Measurements from ENCODE around the gene LIM2.
"Not testable (repeated sequence)": the region's sequence is repeated elsewhere in the genome, so short reads cannot be mapped to it uniquely, and the experiment has no call there.

Gene LIM2, protein sequence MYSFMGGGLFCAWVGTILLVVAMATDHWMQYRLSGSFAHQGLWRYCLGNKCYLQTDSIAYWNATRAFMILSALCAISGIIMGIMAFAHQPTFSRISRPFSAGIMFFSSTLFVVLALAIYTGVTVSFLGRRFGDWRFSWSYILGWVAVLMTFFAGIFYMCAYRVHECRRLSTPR

GRCh38 chr19:51387924-51388389 is at the start of gene LIM2:
LIM2 (minus strand) TSS chr19:51387974; CDS start chr19:51387443, 531 bp downstream.
- no peak for DNase-seq (ENCODE audit: low spot score)

- DNase-seq (ENCODE audit: low spot score) = no peak
Measured at GRCh38 chr19:51434456-51434855, 46.7 kb upstream of the LIM2 start.

GRCh38 chr19:51433043-51433442 is 45.3 kb upstream of the LIM2 start:
- no peak for DNase-seq (ENCODE audit: low spot score)

DNA sequence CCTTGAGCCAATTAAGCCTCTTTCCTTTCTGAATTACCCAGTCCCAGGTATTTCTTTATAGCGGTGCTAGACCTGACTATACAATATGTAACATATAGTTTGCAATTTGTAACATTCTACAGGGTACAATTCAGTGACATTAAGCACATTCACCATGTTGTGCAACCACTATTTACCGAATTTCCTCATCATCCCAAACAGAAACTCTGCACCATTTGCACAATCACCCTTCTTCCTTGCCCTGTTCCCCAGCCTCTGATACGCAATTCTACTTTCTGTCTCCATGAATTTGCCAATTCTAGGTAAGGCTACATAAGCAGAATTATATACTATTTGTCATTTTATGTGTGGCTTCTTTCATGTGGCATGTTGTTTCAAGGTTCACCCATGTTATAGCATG is 43.4 kb upstream of the LIM2 start:
- no peak for DNase-seq (ENCODE audit: low spot score)

- DNase-seq (ENCODE audit: low spot score) = no peak
Measured at GRCh38 chr19:51430221-51430620, 42.4 kb upstream of the LIM2 start.

GRCh38 chr19:51427201-51427600 is 39.4 kb upstream of the LIM2 start:
- no peak for DNase-seq (ENCODE audit: low spot score)

GRCh38 chr19:51422053-51422448 is 34.3 kb upstream of the LIM2 start:
- DNase-seq (ENCODE audit: low spot score) = peak; percentile 93

DNA sequence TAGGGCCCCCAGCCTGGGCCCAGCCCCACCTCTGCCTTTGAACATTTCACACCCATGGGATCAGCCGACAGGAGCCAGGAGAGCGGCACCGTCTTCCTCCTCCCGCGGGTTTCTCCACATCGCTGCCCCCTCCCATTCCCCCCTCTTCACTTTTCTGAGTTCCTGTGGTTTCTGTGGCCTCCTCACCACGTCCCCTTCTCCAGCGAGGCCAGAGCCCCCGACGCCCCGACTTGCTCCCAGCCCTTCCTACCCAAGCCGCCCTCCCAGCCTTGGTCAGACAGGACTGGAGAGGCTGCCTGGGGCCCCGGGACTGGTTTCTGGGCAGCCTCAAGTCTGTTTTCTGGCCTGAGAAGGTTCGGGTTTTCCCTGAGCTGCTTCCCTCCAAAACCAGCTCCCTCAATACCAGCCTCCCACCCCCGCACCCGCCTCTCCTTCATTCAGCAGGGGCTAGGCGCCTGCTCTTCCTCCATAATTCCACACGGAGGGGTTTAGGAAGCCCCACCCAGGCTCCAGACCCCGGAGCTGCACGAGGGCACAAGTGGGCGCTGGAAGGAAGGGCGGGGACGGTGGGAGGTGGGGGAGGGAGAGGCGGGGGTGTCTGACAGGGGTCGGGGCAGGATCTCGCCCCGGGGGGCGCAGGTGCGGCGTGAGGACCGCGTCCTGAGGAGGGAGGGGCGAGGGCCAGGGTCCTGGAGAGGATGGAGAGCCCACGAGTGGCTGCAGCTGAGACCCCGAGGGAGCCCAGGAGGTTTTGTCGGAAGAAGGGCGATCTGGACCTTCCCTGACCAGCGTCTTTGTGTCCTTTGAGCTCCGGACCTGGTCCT is 33.7 kb upstream of the LIM2 start:
- no peak for DNase-seq (ENCODE audit: low spot score)

- not testable (repeated sequence) for DNase-seq (ENCODE audit: low spot score)
Measured at GRCh38 chr19:51420511-51420910, 32.7 kb upstream of the LIM2 start.

DNA sequence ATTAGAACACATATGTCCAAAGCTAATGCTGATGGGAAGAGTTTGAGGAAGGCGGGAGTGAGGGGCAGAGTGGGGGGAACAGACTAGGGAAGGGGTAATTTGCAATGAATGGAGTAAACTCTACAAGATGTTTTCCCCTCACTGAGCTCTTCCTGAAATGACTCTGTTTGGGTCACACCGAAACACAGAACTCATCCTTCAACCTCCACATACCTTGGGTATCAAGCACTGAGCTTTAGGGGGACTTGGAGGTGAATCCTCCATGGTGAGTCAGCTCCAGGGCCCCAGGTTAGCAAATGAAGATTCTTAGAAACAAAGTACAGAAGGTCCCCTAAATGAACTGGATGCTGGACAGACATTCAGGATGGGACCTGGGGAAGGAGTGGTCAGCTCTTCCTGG is 30.9 kb upstream of the LIM2 start:
- no peak for DNase-seq (ENCODE audit: low spot score)

DNA sequence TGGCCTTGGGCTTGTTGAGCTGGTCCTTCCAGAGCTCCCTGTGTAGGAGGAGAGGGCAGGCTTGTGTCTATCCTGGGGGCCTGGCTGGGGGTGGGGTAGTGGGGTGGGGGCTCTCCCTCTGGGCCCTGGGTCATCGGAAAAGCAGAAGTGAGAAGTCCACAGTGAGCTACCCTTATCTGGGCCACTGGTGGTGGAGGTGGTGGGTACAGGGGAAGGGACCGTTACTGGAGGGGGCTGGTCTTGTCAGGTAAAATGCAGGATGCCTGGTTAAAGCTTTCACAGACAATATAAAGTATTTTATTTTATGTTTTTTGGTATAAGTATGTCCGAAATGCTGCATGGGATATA is 30.0 kb upstream of the LIM2 start:
- DNase-seq (ENCODE audit: low spot score) = no peak

- DNase-seq (ENCODE audit: low spot score) = no peak
Measured at GRCh38 chr19:51417107-51417809, 29.5 kb upstream of the LIM2 start, which contains the start of gene SIGLEC10. SIGLEC10 (minus strand) TSS chr19:51417642; CDS start chr19:51417581, 61 bp downstream.

DNA sequence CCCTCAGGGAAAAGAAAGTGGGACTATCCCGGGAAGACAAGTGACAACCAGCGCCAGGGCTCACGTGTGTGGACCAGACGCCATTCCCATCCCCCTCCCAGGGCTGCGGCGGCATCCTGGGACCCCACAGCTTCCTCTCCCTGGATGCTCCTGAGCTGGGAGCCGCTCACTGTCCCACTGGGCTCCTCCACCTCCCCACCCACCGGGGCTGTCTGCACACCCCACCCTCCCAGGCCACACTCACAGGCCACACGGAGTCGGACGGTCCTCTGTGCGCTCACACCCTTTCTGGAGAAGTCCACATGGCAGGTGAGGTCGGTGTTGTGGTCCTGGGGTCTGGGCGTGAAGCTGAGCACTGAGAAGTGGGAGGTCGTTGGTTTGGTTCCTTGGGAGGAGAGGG is 28.6 kb upstream of the LIM2 start:
- DNase-seq (ENCODE audit: low spot score) = not testable (repeated sequence)

- no peak for DNase-seq (ENCODE audit: low spot score)
Measured at GRCh38 chr19:51415187-51415586, 27.4 kb upstream of the LIM2 start.

DNA sequence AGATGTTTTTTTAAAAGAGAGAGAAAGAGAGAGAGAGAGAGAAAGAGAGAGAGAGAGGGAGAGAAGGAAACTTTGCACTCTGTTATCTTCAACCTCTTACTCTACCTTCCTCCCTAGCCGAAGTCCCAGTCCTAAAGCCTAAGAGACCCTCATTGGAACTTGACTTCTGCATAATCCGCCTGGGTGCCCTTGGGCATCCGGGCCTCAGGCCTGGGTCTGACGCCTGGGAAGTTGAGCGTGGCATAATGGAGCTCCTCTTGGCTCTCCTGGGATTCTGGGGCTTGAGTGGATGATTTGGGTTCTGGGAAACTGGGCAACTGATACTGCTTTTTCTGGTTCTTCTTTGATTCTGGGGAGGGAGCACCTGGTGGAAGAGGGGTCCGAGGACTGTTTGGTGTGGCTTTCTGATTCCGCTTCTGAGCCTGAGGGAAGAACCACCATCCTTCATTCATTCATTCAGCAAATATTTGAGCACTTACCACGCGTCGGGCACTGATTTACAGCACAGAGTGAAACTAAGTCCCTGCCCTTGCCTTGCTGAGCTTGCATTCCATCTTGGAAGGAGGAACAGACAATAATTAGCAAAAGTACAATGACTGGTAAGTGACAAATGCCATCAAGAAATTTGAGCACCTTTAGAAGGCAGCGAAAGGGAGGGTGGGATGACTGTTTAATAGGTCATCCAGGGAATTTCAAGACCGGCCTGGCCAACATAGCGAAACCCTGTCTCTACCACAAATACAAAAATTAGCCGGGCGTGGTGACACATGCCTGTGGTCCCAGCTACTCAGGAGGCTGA is 23.4 kb upstream of the LIM2 start:
- no peak for DNase-seq (ENCODE audit: low spot score)

GRCh38 chr19:51407511-51408131 is 19.8 kb upstream of the LIM2 start:
- no peak for DNase-seq (ENCODE audit: low spot score)

DNA sequence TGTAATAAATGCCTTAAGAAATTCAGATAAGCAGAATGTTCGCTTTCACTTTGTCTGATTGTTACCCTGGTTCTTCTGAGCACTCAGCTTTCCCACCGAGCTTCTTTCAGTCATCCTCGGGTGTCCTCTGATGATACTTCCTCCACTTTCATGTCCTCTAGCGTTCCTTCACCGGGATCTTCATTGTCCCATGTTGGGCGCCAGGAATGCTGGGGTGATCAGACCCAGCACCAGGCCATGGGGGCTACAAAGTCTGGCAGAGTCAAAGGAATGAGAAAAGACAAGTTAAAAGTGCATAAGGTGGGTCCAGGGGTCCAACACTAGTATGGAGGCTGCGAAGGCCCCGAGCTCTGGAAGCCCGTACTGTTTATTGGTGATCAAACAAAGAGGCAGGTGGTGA is 14.3 kb upstream of the LIM2 start:
- no peak for DNase-seq (ENCODE audit: low spot score)

- DNase-seq (ENCODE audit: low spot score) = not testable (repeated sequence)
Measured at GRCh38 chr19:51399936-51400335, 12.2 kb upstream of the LIM2 start.

- no peak for DNase-seq (ENCODE audit: low spot score)
Measured at GRCh38 chr19:51399231-51399630, 11.5 kb upstream of the LIM2 start.

DNA sequence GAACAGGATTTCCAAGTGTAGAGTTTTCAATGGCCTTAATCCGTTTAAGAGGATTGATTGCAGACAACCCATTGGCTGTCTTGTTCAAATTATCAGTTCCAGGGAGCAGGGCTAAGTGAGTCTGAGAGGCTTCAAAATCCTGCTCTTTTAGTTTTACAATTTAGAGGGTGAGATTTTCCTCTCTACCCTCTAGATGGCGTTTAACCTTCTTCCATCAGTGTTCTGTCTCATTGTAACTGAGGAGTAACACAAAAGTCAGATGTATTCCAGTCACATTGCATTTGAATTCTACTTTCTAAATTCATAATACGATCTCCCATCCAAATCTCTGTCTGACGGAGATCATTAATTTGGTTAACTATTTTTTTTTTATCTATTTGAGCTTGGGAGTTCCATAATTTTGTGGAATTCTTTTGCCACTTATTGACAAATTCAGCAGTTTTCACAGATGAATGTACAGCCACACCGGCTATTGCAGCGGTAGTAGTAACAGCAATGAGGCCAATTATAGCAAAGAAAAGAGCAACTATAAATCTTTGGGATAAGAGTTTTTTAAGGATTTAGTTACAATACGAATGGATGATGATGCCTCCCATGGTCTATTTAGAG is 10.4 kb upstream of the LIM2 start:
- DNase-seq (ENCODE audit: low spot score) = no peak

DNA sequence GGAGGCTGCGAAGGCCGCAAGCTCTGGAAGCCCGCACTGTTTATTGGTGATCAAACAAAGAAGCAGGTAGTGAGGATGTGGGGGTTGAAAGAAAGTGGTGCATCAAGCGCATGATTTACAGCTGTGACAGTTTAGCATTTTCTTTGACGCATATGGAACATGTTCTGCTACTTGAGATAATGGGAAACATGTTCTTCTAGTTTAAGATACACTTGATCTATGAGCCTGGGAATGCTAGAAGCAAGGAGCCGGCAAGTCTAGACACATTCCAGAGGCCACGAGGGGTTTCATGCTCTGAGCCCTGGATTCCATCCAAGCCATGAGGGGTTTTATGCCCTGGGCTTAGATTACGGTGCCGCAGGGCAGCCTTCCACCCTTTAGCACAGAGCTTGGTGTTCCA is 9.7 kb upstream of the LIM2 start:
- DNase-seq (ENCODE audit: low spot score) = not testable (repeated sequence)

All from AG08396 (cell line).